ENCODE measurements around the gene ENOX1.
"Not testable (repeated sequence)": the region's sequence is repeated elsewhere in the genome, so short reads cannot be mapped to it uniquely, and the experiment has no call there.

- TF ChIP-seq ARNTL (CRISPR knock-in tag; IDR thresholded peaks at IDR 0.05; ENCODE audit: borderline replicate concordance, low read depth); CSRNP3 (CRISPR knock-in tag; IDR thresholded peaks at IDR 0.05); BACH2 (CRISPR knock-in tag; IDR thresholded peaks at IDR 0.05; ENCODE audit: borderline replicate concordance); POU6F1 (CRISPR knock-in tag; IDR thresholded peaks at IDR 0.05; ENCODE audit: borderline replicate concordance, low read depth); CREB5 (CRISPR knock-in tag; IDR thresholded peaks at IDR 0.05; ENCODE audit: low read depth); ZNF565 (CRISPR knock-in tag; conservative IDR thresholded peaks at IDR 0.05; ENCODE audit: low read depth); RARB (CRISPR knock-in tag; IDR thresholded peaks at IDR 0.05); TSHZ2 (CRISPR knock-in tag; IDR thresholded peaks at IDR 0.05); OSR1 (CRISPR knock-in tag; IDR thresholded peaks at IDR 0.05); PPARA (CRISPR knock-in tag; IDR thresholded peaks at IDR 0.05; ENCODE audit: borderline replicate concordance); ISL1 (CRISPR knock-in tag; IDR thresholded peaks at IDR 0.05): not testable (repeated sequence)
Measured at GRCh38 chr13:43416842-43417241, 369.9 kb downstream of the ENOX1 start.
